KMS-11 (cell line): Measurements from ENCODE around the gene MXRA7.
A peak's percentile ranks its signal among the peaks of the same experiment; 100 is the strongest.

Experiments
- H2AFZ ChIP-seq: fragments of 200-600 bp; sonication (generic); 2 replicates; pipeline ENCODE4 v1.6.1; 2016; ENCODE audit warnings: antibody characterized with exemption, mixed run types, low read depth
- H3K27ac ChIP-seq: fragments of 200-600 bp; sonication (generic); 2 replicates; pipeline ENCODE4 v1.6.1; 2016; ENCODE audit warnings: mild to moderate bottlenecking, mixed run types
- H3K27me3 ChIP-seq: fragments of 200-600 bp; sonication (generic); 2 replicates; pipeline ENCODE4 v1.6.1; 2017; ENCODE audit warnings: mild to moderate bottlenecking, low read depth, mixed run types, moderate library complexity; ENCODE audit not compliant: insufficient read depth
- H3K36me3 ChIP-seq: fragments of 200-600 bp; sonication (generic); 2 replicates; pipeline ENCODE4 v1.6.1; 2017; ENCODE audit warnings: mild to moderate bottlenecking, mixed run types; ENCODE audit not compliant: insufficient read depth
- H3K4me1 ChIP-seq: fragments of 200-600 bp; sonication (generic); 2 replicates; pipeline ENCODE4 v1.6.1; 2016; ENCODE audit warnings: mild to moderate bottlenecking, low read depth, mixed run types; ENCODE audit not compliant: poor library complexity, severe bottlenecking
- H3K4me2 ChIP-seq: fragments of 200-600 bp; sonication (generic); 2 replicates; pipeline ENCODE4 v1.7.0; 2016; ENCODE audit warnings: mild to moderate bottlenecking, mixed run types
- H3K4me3 ChIP-seq: fragments of 200-600 bp; sonication (generic); IDR thresholded peaks from 2 replicates; pipeline ENCODE4 v1.6.1; 2017; ENCODE audit warnings: low read depth, low read length, mixed read lengths; ENCODE audit not compliant: insufficient read depth
- H3K79me2 ChIP-seq: fragments of 200-600 bp; sonication (generic); 2 replicates; pipeline ENCODE4 v1.6.1; 2016; ENCODE audit warnings: low read depth, mixed run types; ENCODE audit not compliant: insufficient read depth
- H3K9ac ChIP-seq: fragments of 200-600 bp; sonication (generic); 2 replicates; pipeline ENCODE4 v1.6.1; 2016; ENCODE audit warnings: mild to moderate bottlenecking, mixed run types
- H4K20me1 ChIP-seq: fragments of 200-600 bp; sonication (generic); 2 replicates; pipeline ENCODE4 v1.6.1; 2016; ENCODE audit warnings: mild to moderate bottlenecking, mixed run types; ENCODE audit not compliant: insufficient read depth
- TF ChIP-seq, protein P1 (sequence below): fragments of 200-600 bp; sonication (generic); conservative IDR thresholded peaks from 2 replicates; pipeline ENCODE4 v1.6.1; 2017; ENCODE audit warnings: low read depth, mild to moderate bottlenecking, antibody characterized with exemption, low read length, moderate library complexity, mixed read lengths

The MXRA7 gene

GRCh38 chr17:76738468-76738850 is 27.7 kb upstream of the MXRA7 start:
- TF ChIP-seq, protein P1, sequence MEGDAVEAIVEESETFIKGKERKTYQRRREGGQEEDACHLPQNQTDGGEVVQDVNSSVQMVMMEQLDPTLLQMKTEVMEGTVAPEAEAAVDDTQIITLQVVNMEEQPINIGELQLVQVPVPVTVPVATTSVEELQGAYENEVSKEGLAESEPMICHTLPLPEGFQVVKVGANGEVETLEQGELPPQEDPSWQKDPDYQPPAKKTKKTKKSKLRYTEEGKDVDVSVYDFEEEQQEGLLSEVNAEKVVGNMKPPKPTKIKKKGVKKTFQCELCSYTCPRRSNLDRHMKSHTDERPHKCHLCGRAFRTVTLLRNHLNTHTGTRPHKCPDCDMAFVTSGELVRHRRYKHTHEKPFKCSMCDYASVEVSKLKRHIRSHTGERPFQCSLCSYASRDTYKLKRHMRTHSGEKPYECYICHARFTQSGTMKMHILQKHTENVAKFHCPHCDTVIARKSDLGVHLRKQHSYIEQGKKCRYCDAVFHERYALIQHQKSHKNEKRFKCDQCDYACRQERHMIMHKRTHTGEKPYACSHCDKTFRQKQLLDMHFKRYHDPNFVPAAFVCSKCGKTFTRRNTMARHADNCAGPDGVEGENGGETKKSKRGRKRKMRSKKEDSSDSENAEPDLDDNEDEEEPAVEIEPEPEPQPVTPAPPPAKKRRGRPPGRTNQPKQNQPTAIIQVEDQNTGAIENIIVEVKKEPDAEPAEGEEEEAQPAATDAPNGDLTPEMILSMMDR: no peak
- Histone ChIP-seq H2AFZ (peak overlapping the region; percentile 65; the same call in 1 of the 2 replicates), H4K20me1 (peaks cover 28% of the 10 kb centered on the region), H3K4me3 (no peak overlapping the region), H3K4me1 (peaks cover 34% of the 10 kb centered on the region), H3K9ac (peak overlapping the region; percentile 98; the same call in 1 of the 2 replicates), H3K27me3 (no peaks in the 10 kb centered on the region), H3K4me2 (peak overlapping the region; percentile 86), H3K79me2 (peaks cover 56% of the 10 kb centered on the region), H3K36me3 (peaks cover 28% of the 10 kb centered on the region), H3K27ac (peak overlapping the region; percentile 95)

- Histone ChIP-seq H2AFZ (peak within 1 kb of the TSS; percentile 65; the same call in 1 of the 2 replicates), H3K4me1 (peaks cover 39% of the 10 kb centered on the region), H3K36me3 (peaks cover 33% of the 10 kb centered on the region), H3K4me3 (no peak within 1 kb of the TSS), H4K20me1 (peaks cover 29% of the 10 kb centered on the region), H3K27me3 (no peaks in the 10 kb centered on the region), H3K4me2 (peak within 1 kb of the TSS; percentile 86), H3K27ac (peak within 1 kb of the TSS; percentile 95), H3K9ac (peak within 1 kb of the TSS; percentile 98), H3K79me2 (peaks cover 62% of the 10 kb centered on the region)
- TF ChIP-seq, protein P1: no peak
Measured at GRCh38 chr17:76737676-76738467, 27.1 kb upstream of the MXRA7 start, which contains the start of gene MFSD11. MFSD11 (plus strand) TSS chr17:76738119; CDS start chr17:76738353, 234 bp downstream.

DNA sequence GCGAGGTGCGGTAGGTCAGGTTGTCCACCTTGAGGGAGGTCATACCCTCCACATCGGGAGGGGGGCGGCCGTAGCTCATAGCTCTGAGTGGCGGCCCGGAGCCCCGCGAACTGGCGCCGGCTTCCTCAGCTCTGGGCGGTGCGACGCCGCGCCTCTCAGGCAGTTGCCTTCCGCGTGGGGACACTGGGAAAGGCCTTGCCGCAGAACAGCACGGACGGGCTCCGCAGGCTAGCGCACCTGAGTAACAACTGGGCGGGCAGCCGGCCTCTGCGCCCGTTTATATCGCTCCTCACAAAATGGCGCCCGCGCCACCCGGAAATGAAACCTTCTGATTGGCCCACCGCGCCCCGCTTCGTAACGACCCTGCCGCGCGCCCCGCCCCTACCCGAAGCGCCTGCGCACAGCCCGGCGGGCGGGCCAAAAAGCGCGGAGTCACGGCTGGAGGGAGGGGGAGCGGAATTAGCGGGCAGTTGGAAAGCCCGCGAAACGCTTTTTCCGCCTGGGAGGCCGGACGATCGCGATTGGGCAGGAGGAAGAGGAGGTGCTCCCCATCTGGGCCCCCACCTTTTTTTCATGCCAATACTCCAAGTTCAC is 26.4 kb upstream of the MXRA7 start, which contains the start of gene SRSF2:
TSS of gene SRSF2 (minus strand) at position 250 of the 594 bp plus-strand sequence. CDS start at position 79, 171 bp downstream.
- Histone ChIP-seq H2AFZ (peak within 1 kb of the TSS; percentile 65; the same call in 1 of the 2 replicates), H3K79me2 (peaks cover 69% of the 10 kb centered on the region), H3K9ac (peak within 1 kb of the TSS; percentile 98), H3K36me3 (peaks cover 38% of the 10 kb centered on the region), H3K4me1 (peaks cover 43% of the 10 kb centered on the region), H3K4me2 (peak within 1 kb of the TSS; percentile 96), H3K27me3 (no peaks in the 10 kb centered on the region), H3K27ac (peak within 1 kb of the TSS; percentile 95), H4K20me1 (peaks cover 29% of the 10 kb centered on the region), H3K4me3 (peak within 1 kb of the TSS; percentile 52)
- TF ChIP-seq, protein P1: no peak

- H3K36me3 ChIP-seq: peaks cover 38% of the 10 kb centered on the region
- H3K9ac ChIP-seq: peak overlapping the region; percentile 98
- H3K27ac ChIP-seq: peak overlapping the region; percentile 95
- H3K4me3 ChIP-seq: peak overlapping the region; percentile 52
- TF ChIP-seq, protein P1: 0 out of 2 replicates have a peak, but pooled peaks have one; percentile 17
- peaks cover 43% of the 10 kb centered on the region for H3K4me1 ChIP-seq
- peak overlapping the region; percentile 96 for H3K4me2 ChIP-seq
- peaks cover 29% of the 10 kb centered on the region for H4K20me1 ChIP-seq
- H3K27me3 ChIP-seq: no peaks in the 10 kb centered on the region
- H2AFZ ChIP-seq: no peak overlapping the region
- H3K79me2 ChIP-seq: peaks cover 74% of the 10 kb centered on the region
Measured at GRCh38 chr17:76736349-76737081, 25.8 kb upstream of the MXRA7 start.
